COLO829 (cell line): ENCODE data around the gene FAM50B.

ENCODE experiments used
- DNase-seq: peaks from one replicate; pipeline ENCODE4 v3.0.0; 2012; ENCODE audit warnings: low spot score

The FAM50B gene

DNA sequence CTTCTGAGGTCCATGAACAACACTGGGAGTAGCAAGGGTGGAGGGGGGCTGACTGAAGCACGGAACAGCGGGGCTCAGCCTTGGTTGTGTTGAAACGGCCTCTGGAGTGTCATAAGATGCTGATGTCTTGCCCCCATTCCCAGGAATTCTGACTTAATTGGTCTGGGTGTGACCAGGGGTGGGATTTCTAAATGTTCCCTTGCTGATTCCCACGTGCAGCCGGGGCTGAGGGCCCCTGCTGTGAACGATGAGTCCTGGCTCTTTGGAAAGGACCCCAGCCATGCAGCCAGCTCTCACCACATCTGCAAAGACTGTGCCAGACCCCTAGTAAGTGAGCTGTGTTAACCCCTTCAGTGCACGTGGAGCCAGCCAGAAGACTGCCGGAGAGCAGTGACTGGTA is 28.6 kb upstream of the FAM50B start:
- no peak for DNase-seq

GRCh38 chr6:3822747-3823445 is 26.3 kb upstream of the FAM50B start:
- DNase-seq: peak; percentile 93

GRCh38 chr6:3823671-3824070 is 25.5 kb upstream of the FAM50B start:
- DNase-seq: no peak

DNA sequence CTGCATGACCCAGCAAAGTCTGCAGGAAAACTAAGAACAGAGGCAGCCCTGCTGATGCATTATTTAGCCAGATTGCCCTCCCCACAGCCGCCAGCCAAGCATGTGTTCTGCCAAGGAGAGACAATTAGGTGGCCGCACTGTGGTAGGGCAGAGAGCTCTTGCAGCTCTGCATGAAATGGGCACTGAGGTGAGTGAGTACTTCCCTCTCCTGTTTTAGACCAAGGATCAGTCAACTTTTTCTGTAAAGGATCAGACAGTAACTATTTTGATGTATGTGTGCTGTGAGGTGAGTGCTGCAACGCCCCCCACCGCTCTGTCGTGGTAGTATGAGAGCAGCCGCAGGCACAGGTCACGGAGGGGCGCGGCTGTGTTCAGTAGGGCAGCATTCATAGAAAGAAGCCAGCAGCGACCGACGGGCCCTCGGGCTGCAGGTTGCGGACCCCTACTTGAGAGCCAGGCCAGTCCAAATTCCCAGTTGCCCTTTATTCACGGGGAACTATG is 23.8 kb upstream of the FAM50B start:
- no peak for DNase-seq

GRCh38 chr6:3825851-3826581 is 23.2 kb upstream of the FAM50B start:
- peak; percentile 90 for DNase-seq

- no peak for DNase-seq
Measured at GRCh38 chr6:3829285-3829684, 19.9 kb upstream of the FAM50B start.

GRCh38 chr6:3830806-3831205 is 18.4 kb upstream of the FAM50B start:
- DNase-seq: no peak

DNA sequence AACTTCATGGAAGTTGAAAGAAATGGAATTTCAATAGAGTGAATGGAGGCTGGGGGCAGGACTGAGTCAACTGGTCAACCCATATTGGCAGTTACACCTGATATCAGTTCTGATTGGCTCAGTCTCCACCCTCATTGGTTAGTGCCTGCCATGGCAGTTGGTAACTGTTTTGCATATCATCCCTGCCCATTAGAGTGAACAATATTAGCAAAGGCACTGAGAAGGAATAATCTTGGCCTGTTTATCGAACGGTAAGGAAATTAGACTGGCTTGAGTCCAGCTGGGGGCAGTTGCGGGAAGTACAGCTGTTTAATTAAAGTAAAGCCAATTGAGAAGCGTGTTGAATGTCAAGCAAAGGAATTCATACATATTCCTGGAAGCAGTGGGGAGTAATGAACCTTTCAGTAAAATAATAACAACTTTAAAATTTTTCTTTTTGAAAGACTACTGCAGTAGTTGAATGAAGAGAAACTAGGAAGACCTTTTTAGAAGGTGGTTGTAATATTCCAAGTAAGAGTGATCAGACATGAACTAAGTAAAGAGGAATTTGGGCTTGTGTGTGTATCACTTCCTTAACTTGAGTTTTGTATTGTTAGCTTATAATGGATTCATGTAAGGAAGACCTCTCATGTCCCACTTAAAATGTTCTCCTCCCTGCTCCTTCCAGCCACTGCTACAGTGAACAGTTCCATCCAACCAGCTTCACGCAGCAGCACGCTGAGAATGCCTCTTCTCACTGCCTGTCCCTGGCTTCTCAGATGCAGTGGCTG is 17.2 kb upstream of the FAM50B start:
- DNase-seq: no peak

DNA sequence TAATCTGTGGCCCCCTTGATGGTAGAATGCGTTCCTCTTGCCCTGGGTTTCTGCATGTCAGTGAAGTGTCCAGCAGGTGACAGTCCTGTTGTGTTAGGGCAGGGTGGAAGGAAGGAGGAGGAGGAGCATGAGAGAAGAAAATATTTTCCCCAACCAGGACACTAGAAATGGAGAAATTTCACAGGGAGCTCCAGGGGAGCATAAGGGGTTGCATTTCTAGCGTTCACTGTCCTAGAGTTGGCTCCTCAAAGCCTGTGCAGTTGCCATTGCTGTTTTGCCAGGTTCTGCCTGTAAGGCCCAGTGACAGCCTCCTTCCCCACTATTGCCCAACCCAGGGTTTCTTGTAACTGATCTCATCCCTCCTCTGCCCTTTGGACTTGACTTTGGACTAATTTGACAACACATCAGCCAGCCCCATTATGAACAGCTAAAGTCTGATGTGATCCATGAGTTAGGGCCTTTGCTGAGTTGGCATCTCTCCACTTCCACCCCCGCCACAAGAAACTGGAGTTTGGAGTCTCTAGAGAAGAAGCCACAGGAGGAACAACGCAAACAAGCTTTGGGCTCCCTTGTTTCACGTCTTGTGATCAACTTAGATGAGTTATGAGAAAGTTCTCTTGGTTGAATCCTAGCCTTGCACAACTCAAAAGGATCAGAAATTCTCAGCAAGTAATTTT is 14.0 kb upstream of the FAM50B start:
- DNase-seq: no peak

GRCh38 chr6:3835785-3836184 is 13.4 kb upstream of the FAM50B start:
- DNase-seq: no peak

DNA sequence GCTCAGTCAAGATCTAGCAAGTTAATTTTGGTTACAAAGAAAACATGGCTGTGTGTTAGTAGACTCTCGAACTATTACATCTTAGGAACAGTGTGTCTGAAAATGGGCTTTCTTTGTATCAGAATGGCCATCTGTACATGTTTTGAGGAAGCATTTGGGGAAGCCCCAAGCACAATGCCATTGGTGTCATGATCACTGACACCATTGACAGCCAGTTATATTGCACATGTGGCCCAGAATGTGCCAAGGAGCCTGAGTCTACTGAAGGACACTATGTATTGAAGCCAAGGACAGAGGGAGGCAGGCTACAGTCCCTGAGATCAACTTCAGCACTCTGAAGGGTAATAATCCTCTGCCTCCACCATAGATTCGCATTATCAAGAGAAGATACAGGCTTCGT is 12.6 kb upstream of the FAM50B start:
- DNase-seq: no peak

DNA sequence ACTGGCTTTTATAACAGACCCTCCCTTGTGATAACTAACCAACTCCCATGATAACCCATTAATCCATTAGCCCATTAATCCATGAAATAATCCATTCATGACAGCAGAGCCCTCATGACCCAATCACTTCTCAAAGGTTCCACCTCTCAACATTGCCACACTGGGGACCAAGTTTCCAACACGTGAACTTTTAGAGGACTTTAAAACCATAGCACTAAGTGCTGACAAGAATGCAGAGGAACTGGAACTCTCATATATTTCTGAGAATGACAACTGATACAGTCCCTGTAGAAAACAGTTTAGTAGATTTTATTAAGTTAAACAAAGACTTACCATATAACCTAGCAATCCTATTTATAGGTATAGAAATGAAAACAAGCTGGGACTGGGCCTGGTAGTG is 11.4 kb upstream of the FAM50B start:
- no peak for DNase-seq

DNA sequence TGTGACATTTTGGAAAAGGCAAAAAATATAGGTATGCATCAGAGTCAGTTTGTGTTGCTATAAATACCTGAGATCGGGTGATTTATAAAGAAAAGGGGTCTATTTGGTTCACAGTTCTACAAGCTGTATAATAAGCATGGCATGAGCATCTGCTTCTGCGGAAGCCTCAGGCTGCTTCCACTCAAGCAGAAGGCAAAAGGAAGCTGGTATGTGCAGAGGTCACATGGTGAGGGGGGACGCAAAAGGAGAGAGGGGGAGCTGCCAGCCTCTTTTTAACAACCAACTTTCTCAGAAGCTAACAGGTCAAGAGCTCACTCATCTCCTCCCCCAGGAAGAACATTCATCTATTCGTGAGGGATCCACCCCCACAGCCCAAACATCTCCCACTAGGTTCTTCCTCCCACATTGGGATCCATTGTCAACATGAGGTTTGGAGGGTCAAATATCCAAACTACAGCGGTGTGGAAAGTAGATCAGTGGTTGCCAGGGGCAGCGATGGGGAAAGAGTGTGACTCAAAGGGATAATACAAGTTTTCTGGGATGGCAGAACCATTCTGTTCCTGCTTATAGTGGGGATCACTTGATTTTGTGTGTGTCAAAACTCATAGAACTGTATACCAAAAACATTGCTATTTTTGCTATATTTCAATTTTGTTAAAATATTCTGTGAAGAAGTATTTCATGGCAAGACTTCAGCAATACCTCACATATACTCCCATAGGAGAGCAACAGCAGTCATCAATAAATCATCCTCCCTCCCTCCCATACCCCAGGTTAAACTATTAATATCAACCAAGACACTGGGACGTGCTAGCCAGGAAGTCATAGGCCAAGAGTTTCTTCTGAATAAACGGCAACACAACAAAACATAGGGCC is 9.9 kb upstream of the FAM50B start:
- no peak for DNase-seq

DNA sequence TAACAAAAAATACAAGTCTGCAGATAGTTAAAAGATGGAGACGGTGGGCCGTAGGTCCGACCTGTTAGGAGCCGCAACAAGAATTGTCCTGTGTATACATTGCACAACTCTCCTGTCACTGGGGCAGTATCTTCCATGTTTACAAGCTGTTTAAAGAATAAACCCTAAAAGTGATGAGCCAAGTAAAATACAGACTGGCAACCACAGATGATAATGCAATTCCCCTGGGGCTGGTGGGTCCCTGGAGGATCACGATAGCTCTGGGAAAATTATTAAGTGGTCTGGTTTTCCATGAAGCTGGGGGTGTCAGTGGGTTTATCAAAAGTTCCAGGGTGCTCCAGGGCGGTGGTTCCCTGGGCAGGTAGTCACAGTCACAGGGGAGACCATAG is 8.1 kb upstream of the FAM50B start:
- no peak for DNase-seq

GRCh38 chr6:3841711-3842565 is 7.2 kb upstream of the FAM50B start:
- no peak for DNase-seq

DNA sequence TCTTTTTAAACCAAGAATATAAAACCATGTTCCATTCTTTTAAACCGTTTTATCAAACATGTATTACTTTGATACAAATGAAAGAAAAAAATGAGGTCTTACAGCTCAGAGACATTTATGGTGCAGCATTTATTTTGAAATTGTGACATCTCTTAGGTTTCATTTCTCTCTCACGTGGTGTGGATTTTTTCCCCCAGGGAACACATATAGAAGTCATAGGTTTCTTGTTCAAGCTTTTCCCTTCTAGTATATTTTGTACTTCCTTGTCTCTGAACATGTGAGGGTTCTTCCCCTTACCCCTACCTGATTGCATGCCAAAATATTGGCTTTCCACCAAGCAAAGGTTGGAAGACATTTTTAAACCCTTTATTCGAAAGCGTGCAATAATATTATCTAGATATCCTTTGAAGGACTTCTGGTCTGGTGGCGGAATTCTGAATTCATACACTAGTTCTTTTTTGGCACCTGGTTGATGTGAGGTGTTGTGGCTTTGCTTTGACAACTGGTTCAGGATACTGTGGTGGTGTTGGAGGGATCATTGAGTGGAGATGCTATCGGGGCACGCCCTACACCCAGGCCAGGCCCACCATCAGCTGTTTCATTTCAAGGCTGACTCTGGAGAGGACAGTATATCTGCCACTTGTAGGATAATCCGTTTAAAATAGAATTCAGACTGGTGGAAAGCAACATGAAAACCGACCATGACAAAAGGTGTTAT is 5.6 kb upstream of the FAM50B start:
- no peak for DNase-seq

GRCh38 chr6:3844097-3844463 is 5.1 kb upstream of the FAM50B start:
- no peak for DNase-seq

GRCh38 chr6:3847521-3847920 is 1.7 kb upstream of the FAM50B start:
- no peak for DNase-seq

GRCh38 chr6:3848380-3848779 is 793 bp upstream of the FAM50B start:
- no peak for DNase-seq
